HK-2 (cell line): ENCODE results near the gene ITGA8.
A peak's percentile ranks its signal among the peaks of the same experiment; 100 is the strongest.
"Not testable (repeated sequence)": the region's sequence is repeated elsewhere in the genome, so short reads cannot be mapped to it uniquely, and the experiment has no call there.

ENCODE experiments used
- DNase-seq: peaks from one replicate; pipeline ENCODE4 v3.0.0-alpha.2; 2018; ENCODE audit not compliant: unreplicated experiment

ITGA8 gene

DNA sequence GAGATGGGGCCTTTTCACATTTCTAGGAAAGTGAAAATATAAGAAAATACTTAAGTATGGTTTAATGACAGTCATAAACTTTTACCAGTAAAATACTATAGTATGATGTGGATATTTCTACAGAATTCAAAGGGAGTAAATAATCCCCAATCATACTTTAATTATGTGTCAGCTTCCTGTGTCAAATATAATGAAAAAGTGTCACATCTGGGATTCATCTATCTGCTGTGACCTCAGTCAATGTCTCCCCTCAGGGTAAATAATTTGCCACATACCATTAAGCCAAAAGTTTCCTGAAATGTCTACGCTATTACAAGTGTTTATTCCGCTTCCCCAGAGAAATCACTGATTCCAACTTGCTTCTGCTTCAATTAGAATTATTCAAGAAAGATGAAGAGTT lies 110.5 kb downstream of the ITGA8 start:
- no peak for DNase-seq

DNA sequence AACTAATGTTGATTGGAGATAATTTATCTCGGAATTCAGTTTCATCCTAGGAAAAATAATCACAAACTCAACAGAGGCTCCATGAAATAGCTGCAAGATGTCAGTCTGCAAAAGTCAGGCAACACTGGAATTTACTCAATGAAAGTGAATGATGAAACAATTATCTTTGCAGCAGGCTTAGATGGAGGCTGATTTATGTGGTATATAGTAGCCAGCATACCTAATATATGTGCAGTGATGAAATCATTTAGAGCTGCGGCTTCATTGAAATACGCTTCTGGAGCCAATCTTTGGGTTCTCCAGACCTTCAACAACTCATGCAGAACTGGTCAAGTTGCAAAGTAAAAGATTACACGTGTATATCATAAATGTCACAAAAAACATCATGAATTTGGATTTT lies 113.3 kb downstream of the ITGA8 start:
- no peak for DNase-seq

DNA sequence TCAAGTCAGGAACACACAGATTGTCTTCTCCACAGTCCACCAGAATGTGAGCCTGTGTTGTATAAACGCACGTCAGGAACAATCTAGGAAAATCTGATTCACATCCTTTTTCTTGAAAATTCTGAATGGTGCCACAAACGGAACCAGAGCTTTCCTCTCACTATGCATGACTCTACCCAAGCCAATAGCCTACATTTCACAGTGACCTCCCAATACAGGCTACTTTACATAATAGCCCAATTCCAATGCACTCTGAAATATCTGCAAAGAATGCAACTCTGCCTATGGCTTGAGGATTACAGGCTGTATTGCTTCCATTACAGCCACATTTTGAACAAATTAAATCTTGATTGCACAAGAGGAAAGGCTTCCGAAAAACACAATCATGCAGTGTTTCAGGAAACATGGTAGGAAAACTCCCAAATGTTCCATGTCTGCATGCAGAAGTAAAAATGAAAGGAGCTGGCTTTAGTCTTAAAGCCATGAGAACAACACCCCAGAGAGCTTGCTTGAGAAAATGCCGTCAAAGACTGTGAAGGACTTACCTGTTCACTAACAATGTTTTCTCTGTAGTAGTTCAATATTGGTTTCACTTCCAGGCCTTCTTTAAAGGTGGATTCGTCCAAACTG lies 113.9 kb downstream of the ITGA8 start:
- no peak for DNase-seq

DNA sequence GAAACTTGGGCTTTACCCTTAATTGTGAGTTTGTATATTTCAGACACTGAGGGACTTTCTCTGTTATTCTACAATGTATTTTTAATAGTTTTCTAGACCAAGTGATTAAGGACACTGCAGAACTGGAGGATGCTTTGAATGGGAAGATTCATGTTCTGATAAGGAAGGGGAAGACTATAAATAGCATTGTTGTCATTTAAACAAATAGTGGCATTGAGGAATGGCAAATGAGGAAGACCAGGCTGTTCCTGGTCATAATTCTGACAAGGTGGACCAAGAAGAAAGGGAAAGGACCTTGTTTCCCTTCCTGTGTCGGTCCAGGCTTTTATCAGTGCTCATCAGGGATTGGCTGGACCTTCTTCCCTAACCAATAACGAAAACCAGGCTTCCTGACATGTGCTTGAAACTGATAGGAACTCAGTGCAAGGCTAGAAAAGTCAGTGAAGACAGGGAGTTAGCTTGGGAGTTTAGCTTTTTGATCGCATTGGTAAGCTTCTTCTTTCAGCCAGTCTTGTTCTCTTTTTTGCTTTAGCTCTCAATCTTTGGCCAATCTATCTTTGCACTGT lies 116.2 kb downstream of the ITGA8 start:
- DNase-seq, result no peak

DNA sequence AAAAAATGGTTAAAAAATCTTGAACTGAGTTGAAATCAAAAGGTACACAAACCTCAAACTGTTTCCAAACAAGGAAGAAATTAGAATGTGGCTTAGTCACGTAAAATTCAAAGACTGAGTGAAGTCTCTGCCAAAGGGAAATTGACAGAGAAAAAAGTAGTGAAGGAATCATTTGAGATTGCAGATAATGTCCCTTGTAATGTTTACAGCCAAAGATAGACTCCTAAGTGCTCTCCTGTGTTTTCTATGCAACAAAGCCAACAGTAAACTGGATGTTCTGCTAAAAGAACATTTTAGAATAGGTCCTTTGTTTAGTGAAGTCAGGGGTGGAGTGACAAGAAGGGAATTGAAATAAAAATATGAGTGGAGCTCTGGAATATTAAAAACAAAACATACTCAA lies 117.9 kb downstream of the ITGA8 start:
- no peak for DNase-seq

DNA sequence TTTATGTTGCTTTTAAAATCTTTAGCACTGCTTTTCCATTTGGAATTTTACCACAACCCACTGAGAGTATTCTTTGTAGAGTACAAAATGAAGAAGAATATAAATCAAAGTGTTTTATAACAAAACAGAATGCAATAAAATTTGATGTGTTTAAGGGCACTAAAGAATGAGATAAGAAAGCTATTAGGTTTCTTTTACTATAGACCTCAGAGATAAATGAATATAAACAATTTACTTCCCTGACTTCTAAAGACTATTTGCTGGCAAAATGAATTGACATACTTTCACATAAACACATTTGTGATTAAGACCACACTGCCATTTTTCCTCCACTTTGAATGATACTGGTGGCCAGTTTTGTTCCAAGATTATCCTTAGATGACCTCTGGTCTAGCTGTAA lies 124.5 kb downstream of the ITGA8 start:
- DNase-seq, result no peak

DNA sequence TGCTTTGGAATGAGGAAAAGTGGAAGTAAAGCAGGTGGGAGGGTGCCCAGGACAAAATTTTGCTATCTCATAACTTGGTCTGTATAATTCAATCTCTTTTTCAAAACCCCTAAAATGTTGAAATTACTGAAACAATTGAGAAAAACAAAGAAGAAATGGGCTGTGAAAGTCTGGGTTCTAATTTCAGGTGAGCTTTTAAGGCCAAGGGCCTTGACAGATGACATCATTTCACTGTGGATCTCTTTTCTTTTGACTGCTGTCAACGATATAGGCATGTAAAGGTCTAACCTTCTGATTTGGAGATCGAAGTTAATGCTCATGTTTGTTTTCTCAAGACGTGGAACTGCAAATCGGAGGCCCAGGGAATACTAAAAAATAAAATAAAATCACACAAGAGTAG lies 127.8 kb downstream of the ITGA8 start:
- DNase-seq, result no peak

DNA sequence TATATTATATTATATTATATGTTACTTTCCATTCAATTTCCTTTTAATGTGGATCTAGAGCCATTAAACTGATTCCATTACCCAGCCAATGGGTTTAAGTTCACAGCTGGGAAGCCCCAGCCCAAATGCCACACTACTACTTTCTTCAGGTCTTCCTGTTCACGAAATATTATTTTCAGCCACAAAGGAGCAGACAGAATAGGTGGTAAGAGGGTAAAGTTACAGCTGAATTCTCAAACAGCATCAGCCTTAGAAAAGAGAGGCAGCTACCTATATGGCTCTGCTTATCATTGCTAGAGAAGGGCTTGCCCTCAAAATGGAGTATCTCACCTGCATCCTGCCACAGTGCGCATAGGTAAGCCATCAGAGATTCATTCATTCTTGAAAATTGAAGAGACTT lies 128.3 kb downstream of the ITGA8 start:
- DNase-seq, result no peak

DNA sequence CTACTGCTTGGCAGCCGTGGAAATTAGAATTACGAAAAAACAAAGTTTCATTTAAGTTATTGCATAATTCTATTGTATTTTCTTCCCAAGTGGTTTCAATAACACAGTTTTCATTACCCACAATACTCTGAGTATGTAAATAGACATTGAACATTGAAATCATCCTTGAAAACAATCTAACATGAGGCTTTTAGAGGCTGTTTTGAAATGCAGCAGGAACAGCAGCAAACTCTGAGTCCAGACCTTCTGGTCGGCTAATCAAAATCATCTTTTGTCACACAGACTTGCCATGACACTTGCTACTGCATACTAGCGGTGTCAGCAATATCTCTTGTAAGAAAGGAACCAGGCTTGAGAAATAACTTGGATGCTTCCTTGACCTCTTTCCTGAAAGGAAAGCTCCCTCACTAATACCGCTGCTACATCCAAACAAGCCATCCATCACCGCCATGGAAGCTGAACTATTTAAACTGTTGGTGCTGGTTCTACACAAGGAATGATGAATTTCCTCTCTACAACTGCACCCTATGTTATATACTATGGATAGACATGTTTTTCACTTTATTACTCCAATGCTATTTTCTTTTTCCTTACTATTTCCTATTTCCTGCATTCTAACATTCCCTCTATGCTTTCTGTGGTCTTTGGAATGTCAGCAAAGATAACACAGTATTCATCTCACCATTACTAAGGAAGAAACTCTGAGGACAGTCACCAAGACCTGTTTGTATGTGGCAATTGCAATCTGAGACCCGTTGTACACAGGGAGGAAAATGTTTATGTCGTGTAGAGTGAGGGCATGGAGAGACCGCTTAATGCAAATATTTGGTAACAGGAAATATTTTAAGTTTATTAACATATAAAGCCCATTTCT lies 130.8 kb downstream of the ITGA8 start:
- DNase-seq, result no peak

DNA sequence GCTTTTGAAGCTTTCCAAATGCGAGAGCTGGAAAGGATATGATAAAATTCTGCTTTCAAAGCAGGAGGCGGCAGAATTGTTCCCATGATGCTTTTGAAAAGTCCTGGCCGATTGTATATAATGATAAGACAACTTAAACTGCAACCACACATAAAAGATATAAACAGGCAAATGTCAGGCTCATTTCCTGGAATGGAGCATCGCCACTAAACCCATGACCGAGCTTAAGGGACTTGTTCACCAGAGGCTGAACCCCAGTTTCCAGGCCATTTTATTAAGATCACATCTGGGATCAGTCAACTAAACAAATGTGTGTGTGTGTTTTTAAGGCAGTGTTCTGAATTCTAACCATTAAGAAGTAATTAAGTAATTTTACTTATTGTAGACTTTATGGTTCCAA lies 131.6 kb downstream of the ITGA8 start:
- no peak for DNase-seq

DNA sequence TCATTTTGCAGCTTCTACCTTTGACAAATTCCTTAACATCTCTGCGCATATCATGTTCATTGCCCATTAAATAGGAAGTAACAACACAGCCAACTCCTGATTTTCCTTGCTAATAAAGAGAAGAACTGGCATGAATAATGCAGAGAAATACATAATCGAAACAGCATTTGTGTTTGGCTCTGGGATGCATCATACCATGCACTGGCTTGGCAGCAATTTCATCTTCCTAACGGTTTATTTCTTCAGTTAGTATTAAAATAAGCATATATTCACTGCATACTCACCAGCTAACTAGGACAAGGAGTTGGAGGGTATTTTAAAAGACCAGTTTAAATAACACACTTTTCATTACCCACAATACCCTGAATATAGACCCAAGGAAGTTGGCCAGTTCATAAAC lies 132.5 kb downstream of the ITGA8 start:
- DNase-seq, result no peak

DNA sequence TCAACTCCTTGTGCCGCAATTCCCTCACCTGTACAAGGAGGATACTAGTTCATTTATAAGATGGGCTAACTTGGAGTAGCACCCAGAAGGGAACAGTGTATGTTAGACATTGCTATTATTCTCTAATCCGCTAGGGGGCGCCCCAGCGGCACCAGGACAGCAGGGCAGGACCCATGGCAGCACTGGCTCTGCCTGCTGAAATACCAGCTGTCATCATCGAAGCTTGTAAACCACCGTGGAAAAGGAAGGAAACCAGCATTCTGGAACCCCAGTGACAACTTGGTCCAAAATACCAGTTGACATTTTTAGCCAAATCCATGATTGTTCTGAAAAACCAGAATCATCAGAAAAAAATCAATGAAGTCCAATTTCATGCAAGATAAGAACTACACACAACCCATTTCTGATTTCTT lies 134.4 kb downstream of the ITGA8 start:
- DNase-seq, result peak; percentile 43

DNA sequence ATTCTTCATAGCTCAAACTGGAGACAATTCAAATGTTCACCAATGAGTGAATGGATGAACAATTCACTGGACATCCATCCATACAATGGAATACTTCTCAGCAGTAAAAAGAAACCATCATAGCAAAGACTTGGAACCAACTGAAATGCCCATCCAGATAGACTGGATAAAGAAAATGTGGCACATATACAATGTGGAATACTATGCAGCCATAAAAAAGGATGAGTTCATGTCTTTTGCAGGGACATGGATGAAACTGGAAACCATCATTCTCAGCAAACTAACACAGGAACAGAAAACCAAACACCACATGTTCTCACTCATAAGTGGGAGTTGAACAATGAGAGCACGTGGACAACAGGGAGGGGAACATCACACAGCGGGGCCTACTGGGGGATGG lies 136.8 kb downstream of the ITGA8 start:
- not testable (repeated sequence) for DNase-seq

DNA sequence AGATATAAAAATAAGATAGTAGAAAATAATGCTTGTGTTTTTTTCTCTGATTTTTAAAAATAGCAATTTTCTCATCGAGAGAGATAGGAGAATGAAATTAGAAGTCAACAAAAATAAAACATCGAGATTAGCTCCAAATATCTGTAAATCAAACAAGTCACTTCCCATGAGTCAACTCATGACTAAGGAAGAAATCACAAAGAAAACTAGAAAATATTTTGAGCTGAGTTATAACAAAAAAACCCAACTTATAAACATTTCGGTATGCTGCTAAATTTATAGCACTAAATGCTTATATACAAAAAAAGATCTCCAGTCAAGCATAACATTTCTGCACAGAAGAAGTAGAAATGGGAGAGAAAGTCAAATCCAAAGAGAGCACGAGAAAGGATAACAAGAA lies 140.1 kb downstream of the ITGA8 start:
- DNase-seq, result no peak

DNA sequence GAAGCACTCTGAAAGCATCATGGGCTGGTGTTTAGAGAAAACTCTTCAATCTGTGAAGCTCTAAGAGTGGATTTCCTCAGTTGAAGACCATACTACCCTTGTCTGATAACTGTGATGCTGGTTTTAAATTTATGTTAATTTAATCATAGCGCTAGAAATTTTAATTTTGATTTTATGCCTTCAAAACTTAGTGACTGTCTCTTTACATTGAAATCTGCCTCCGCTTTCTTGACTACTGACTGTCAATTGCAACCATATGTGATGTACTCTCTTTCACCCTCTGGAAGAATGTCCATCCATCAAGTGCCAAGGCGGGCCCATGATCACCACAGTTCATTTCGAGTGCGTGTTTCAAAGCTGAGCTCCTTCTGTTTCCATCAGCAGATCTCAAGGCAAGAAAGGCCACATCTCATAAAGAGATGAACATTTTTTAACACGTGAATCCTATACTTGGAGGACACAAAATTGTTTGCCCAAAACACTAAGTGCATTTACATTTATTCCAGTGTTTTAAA lies 147.1 kb downstream of the ITGA8 start:
- no peak for DNase-seq

DNA sequence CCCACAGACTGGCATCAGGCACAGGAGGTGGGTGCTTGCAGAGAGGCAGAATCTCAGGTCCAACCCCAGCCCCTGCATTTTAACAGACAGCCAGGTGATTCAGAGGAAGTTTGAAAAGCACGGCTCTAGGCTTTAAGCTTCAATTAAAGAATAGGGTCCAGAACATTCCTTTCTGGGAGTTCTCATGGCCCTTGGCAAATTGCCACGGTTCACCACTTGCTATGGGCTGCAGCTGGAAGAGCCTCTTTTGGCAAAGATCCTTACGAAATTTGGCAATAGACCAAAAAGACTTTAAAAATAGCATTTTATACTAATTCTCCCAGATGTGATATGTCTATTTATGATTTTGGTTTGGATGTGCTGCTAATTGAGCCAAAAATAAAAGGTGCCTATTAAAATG lies 148.1 kb downstream of the ITGA8 start:
- DNase-seq, result no peak

DNA sequence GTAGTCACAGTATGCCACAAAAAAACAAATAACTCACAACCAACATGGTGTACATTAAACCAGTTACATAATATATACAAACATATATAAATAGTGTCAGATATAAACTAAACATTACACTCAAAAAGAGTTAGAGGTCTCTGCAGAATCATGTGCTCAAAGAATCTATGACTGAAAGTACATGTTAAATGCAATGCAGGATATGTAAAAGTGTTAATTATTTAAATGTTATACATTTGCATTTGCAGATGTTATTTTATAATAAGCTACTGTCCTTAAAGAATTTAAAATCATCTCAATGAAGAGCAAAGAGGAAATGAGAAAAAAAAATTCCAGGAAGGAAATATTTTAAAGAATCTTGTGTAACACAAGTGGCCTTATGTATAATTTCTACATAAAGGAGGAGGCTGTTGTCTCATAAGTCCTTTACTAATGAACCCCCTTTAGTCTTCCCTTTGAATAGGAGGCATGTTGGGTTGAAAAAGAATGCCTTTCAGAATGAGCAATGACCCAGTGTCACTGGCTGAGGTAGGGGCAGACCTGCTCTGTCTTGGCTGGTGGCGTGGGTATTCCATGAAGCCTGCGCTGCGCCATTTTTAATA lies 148.9 kb downstream of the ITGA8 start:
- no peak for DNase-seq

DNA sequence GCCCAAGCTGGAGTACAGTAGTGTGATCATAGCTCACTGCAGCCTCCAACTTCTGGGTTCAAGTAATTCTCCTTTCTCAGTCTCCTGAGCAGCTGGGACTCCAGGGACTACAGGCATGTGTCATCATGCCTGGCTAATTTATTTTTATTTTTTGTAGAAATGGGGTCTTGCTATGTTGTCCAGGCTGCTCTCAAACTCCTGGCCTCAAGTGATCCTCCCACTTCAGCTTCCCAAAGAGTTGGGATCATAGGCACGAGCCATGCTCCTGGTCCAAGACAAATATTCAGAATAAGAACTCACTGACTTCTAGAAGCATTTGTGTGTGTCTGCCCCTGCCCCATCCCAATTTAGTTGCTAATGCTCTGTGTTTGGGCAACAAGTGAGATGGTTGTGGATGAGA lies 151.8 kb downstream of the ITGA8 start:
- DNase-seq, result no peak

DNA sequence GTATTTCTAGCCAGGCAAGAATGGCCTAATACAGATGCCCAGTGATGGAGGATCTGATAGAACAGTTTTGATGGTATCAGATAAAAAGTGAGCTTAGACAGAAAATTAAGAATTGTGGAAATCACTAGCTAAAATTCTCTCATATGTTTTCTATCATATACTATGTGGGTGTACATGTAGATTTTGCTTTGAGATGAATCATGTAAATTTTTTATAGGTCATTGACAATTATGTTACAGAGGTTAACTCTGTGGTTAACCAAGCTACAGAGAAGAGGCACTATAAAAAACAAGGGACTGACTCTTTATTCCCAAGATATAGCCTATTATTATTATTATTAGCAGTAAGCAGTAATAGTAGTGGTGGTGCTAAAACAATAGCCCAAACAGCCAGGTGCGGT lies 156.5 kb downstream of the ITGA8 start:
- DNase-seq, result no peak

DNA sequence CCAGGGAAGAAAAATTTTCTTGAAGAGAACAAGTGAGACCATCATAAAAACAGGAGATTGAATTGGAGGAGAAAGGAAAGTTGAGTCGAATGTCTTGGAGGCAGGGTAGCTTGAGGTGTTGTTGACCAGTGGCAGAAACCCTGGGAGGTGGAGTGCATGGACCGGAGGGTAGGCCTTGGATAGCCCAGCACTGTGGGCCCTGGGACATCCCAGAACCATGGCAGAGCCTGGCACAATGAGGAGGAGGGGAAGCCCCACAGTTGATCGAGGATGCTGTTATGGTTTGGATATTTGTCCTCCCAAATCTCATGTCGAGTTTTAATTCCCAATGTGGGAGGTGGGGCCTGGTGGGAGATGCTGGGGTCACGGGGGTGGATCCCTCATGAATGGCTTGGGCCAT lies 157.1 kb downstream of the ITGA8 start:
- no peak for DNase-seq

DNA sequence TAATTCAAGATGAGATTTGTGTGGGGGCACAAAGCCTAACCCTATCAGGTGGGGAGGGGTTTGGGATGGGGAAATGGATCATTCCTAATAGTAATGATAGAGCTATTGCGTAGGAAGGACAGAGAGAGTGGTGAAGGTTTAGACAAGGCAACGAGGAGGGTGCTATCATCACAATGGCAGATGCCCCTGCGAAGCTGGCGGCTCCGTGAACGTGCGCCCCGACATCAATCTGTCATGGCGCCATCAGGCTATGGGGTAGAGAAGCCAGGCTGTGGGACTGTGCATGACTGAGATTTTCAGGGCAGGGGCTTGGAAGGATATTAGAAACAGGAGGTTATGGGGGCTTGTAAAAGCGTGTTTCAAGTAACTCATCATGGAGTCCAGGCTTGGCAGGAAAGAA lies 157.6 kb downstream of the ITGA8 start:
- no peak for DNase-seq

DNA sequence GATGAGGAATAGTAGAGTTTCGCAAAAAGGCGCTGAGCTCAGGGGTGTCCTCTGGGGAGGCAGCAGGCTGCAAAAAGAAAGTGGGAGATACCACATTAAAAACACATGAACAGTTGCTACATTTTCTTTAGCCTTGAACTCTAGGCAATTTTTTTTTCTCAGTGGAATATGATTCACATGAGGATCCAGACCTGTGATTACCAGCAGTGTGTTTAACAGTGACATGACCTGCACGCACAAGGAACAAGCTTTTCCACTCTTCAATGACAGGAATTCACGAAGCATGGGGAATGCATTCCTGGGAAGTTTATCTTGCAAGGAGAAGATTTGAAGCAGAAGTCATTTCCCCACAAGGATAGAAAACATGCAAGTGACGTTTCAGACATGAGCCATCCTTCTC lies 161.6 kb downstream of the ITGA8 start:
- DNase-seq, result no peak

DNA sequence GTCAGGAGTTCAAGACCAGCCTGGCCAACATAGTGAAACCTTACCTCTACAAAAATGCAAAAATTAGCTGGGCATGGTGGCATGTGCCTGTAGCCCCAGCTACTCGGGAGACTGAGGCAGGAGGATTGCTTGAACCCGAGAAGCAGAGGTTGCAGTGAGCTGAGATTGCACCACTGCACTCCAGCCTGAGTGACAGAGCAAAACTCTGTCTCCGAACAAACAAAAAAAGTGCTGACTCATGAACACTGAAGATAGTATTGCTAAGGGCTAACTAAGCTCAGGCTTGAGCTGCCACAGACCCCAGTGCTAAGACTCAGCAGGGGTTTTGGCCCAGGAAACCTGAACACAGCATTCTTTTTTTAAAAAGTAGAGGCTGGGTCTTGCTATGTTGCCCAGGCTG lies 162.6 kb downstream of the ITGA8 start:
- DNase-seq, result not testable (repeated sequence)
